Transverse colon (tissue), 4 donors: ENCODE measurements around the gene MYO16.

Experiments
- POLR2A ChIP-seq: fragments of 450-650 bp; IDR thresholded peaks from one replicate; pipeline ENCODE4 v1.6.1; 2016; ENCODE audit warnings: antibody characterized with exemption, mild to moderate bottlenecking, moderate library complexity
- POLR2AphosphoS5 ChIP-seq, 3 donors: sonication (generic); formaldehyde crosslinking; IDR thresholded peaks; one replicate each; pipeline ENCODE4 v1.6.1; 2016; ENCODE audit warnings: antibody characterized with exemption in 3 of 3
- TF ChIP-seq, protein P1 (sequence below), 5 experiments: fragments of 200-600 bp in 3 of 5; fragments of 450-650 bp in 2 of 5; sonication (generic) in 3 of 5; IDR thresholded peaks; 1 replicate in 2 of 5; 2 replicates in 3 of 5; pipeline ENCODE4 v1.5.1; 2016 to 2017; ENCODE audit warnings: antibody characterized with exemption in 5 of 5, inconsistent platforms in 3 of 5, mild to moderate bottlenecking in 2 of 5, moderate library complexity in 1 of 5

DNA sequence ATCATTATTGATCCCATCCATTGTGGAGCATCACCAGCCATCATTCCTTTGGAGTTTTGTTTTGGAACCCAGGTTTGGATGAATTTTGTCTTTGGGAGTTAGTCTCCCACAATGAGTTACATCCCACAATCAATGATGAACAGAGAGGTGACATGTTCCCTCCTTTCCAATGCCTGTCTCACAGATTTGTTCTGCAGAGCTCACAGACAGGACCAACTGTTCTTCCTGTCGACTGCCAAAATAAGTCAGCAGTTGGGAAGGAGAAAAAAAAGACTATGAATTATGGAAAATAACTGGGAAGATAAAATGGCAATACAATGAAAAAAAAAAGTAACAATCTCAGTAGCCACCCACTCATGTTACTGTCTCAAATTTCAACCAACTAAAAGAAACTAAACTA lies 489.1 kb downstream of the MYO16 start:
- TF ChIP-seq POLR2AphosphoS5 (IDR thresholded peaks at IDR 0.05): no peak
- TF ChIP-seq, protein P1, sequence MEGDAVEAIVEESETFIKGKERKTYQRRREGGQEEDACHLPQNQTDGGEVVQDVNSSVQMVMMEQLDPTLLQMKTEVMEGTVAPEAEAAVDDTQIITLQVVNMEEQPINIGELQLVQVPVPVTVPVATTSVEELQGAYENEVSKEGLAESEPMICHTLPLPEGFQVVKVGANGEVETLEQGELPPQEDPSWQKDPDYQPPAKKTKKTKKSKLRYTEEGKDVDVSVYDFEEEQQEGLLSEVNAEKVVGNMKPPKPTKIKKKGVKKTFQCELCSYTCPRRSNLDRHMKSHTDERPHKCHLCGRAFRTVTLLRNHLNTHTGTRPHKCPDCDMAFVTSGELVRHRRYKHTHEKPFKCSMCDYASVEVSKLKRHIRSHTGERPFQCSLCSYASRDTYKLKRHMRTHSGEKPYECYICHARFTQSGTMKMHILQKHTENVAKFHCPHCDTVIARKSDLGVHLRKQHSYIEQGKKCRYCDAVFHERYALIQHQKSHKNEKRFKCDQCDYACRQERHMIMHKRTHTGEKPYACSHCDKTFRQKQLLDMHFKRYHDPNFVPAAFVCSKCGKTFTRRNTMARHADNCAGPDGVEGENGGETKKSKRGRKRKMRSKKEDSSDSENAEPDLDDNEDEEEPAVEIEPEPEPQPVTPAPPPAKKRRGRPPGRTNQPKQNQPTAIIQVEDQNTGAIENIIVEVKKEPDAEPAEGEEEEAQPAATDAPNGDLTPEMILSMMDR (IDR thresholded peaks at IDR 0.05): no peak
- no peak for TF ChIP-seq POLR2A
